Activated CD8-positive, alpha-beta T cell treated with anti-CD3 and anti-CD28 coated beads for 36 hours (primary cell): ENCODE measurements around the gene HELZ2. TPM values are rescaled to one million over a fixed set of nuclear protein-coding genes. Genes with fewer than 3 reads are reported as not detected.

Source experiments
- ATAC-seq: fragments of 200-7000 bp; cut with Tn5 transposase; one replicate; pipeline ENCODE4 v1.10.0; 2021; ENCODE audit warnings: mild to moderate bottlenecking, moderate library complexity
- CTCF ChIA-PET: fragments of 350-600 bp; sonication (Branson Sonifier 250); formaldehyde crosslinking; loops from one replicate; lab custom pipeline; 2021; ENCODE audit warnings: antibody characterized with exemption; lab: Charles Lee
- POLR2A ChIA-PET: fragments of 350-600 bp; sonication (Branson Sonifier 250); formaldehyde crosslinking; loops from one replicate; lab custom pipeline; 2021; ENCODE audit warnings: antibody characterized with exemption; lab: Charles Lee
- DNase-seq: peaks from one replicate; pipeline ENCODE4 v3.0.0-alpha.2; 2020
- H3K27ac Mint-ChIP-seq: one replicate; pipeline ENCODE4 v1.8.0; 2021; ENCODE audit warnings: mild to moderate bottlenecking, mixed read lengths
- H3K27me3 Mint-ChIP-seq: one replicate; pipeline ENCODE4 v1.8.0; 2021; ENCODE audit warnings: mixed read lengths
- H3K36me3 Mint-ChIP-seq: one replicate; pipeline ENCODE4 v1.8.0; 2021; ENCODE audit warnings: low read depth, mixed read lengths
- H3K4me1 Mint-ChIP-seq: one replicate; pipeline ENCODE4 v1.8.0; 2021; ENCODE audit warnings: low read depth, mixed read lengths
- H3K4me3 Mint-ChIP-seq: one replicate; pipeline ENCODE4 v1.8.0; 2021; ENCODE audit warnings: mild to moderate bottlenecking, moderate library complexity, mixed read lengths
- H3K9me3 Mint-ChIP-seq: one replicate; pipeline ENCODE4 v1.8.0; 2021; ENCODE audit warnings: mixed read lengths
- intact Hi-C: fragments of 100-400 bp; cut with micrococcal nuclease; formaldehyde crosslinking; loops from one replicate; pipeline ENCODE4 v1.10.0; 2022
- total RNA-seq, 2 experiments: library from RNA; stranded (reverse); gene quantifications; one replicate each; pipeline ENCODE4 v1.2.3, GENCODE V29; 2021
- TF ChIP-seq, protein P1 (sequence below): fragments of 200-600 bp; IDR thresholded peaks from one replicate; pipeline ENCODE4 v1.8.0; 2022; ENCODE audit warnings: antibody characterized with exemption, mild to moderate bottlenecking

HELZ2 gene
- total RNA-seq, 2 experiments from 2014 or later, result 14.3 to 17.6 TPM

DNA sequence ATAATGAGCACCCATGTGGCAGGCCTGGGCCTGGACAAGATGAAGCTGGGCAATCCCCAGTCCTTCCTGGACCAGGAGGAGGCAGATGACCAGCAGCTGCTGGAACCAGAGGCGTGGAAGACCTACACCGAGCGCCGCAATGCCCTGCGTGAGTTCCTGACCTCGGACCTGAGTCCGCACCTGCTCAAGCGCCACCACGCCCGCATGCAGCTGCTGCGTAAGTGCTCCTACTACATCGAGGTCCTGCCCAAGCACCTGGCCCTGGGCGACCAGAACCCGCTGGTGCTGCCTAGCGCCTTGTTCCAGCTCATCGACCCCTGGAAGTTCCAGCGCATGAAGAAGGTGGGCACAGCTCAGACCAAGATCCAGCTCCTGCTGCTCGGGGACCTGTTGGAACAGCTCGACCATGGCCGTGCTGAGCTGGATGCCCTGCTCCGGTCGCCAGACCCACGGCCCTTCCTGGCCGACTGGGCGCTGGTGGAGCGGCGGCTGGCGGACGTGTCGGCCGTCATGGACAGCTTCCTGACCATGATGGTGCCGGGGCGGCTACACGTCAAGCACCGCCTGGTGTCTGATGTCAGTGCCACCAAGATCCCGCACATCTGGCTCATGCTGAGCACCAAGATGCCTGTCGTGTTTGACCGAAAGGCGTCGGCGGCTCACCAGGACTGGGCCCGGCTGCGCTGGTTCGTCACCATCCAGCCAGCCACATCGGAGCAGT lies 18.2 kb downstream of the HELZ2 start:
- Mint-ChIP-seq H3K36me3 (peaks cover 3% of the 10 kb centered on the region), H3K4me1 (peaks cover 10% of the 10 kb centered on the region), H3K27me3 (peaks cover 2% of the 10 kb centered on the region), H3K9me3 (no peaks in the 10 kb centered on the region), H3K27ac (no peak overlapping the region), H3K4me3 (no peak overlapping the region)
- ATAC-seq (no peak), DNase-seq (no peak)
- TF ChIP-seq, protein P1, sequence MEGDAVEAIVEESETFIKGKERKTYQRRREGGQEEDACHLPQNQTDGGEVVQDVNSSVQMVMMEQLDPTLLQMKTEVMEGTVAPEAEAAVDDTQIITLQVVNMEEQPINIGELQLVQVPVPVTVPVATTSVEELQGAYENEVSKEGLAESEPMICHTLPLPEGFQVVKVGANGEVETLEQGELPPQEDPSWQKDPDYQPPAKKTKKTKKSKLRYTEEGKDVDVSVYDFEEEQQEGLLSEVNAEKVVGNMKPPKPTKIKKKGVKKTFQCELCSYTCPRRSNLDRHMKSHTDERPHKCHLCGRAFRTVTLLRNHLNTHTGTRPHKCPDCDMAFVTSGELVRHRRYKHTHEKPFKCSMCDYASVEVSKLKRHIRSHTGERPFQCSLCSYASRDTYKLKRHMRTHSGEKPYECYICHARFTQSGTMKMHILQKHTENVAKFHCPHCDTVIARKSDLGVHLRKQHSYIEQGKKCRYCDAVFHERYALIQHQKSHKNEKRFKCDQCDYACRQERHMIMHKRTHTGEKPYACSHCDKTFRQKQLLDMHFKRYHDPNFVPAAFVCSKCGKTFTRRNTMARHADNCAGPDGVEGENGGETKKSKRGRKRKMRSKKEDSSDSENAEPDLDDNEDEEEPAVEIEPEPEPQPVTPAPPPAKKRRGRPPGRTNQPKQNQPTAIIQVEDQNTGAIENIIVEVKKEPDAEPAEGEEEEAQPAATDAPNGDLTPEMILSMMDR, result no peak
- POLR2A ChIA-PET, result interaction anchor here (2.1 kb wide), 1 partner anchor 69 kb away, joined by 7 read pairs; no protein-coding TSS in a partner anchor
- CTCF ChIA-PET, result interaction anchor here (0.9 to 2.4 kb wide), 2 partner anchors 9 to 18 kb away, joined by 3 to 10 read pairs; partner anchors contain the start of gene PTK6
- intact Hi-C loops, result no loop called here

DNA sequence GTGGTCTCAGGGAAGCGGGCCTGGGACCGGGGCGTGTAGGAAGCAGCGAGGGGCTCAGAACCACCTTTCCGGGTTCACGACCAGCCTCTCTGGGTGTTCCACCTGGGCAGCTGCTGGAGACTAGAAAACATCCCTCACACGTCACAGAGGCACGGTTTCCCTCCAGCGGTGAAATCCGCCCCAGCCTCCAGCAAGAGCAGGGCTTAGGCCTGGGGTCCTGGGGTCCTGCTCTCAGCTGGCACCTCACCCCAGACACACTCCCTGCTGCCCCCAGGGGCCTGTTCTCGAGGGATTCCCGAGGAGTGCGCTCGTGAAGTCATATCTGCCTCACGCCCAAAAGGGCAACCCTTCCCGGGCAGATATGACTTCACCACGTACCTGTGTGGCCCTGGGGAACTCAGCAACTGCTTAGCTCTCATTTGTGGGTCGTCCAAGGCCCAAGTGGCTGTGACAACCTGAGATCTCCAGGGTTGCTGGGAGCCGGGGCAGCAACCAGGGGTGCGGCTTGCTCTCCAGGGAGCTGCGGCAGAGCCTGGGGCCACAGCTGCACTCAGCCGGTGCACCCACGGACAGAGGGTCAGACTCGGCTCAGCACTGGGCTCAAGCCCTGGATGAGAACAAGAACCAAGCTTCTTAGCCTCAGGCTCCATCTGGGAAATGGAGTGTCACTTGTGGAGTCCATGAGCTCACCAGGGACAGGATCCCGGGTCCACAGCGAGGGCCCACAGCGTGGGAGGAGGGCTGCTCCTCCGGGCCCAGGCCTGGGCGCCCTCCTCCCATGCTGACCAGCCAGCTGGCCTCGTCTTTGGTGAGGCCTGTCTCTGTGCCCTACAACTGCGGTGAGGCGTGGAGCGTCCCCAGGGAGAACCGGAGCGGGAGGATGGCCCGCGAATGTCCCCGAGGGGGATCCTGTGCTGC lies 19.4 kb downstream of the HELZ2 start:
- H3K4me1 Mint-ChIP-seq, result peaks cover 10% of the 10 kb centered on the region
- DNase-seq, result peak; percentile 42

DNA sequence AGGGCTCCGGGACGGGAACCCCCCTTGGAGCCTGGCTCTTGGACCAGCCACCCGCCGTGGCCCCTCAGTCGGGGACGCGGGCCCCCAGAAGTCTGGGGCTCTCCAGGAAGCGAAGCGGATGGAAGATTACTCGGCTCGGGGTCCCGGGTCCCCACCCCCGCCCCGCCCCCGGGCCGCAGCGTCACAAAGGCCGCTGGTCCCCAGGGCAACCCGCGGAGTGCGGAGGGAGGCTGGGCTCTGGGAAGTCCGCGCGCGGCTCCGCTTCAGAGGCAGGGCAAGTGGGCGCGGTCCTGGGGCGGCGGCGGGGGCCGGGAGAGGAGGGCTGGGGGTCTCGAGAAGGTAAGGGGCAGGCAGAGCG lies 20.1 kb downstream of the HELZ2 start, which contains the start of gene FNDC11:
Gene FNDC11 (plus strand): TSS at position 227 of the 358 bp plus-strand sequence. CDS start 1,505 bp downstream, outside the sequence.
- no peaks in the 10 kb centered on the region for H3K9me3 Mint-ChIP-seq
- H3K4me1 Mint-ChIP-seq, result peaks cover 11% of the 10 kb centered on the region
- peak within 1 kb of the TSS; percentile 70 for H3K27ac Mint-ChIP-seq
- DNase-seq, result peak; percentile 68
- H3K4me3 Mint-ChIP-seq, result peak within 1 kb of the TSS; percentile 53
- POLR2A ChIA-PET, result interaction anchor here (0.6 to 2.1 kb wide), 4 partner anchors 13 to 89 kb away, joined by 3 to 7 read pairs (median 4); partner anchors contain the start of gene PTK6
- TF ChIP-seq, protein P1, result no peak
- peaks cover 7% of the 10 kb centered on the region for H3K27me3 Mint-ChIP-seq
- intact Hi-C loops, result no loop called here
- CTCF ChIA-PET, result interaction anchor here (2.4 kb wide), 1 partner anchor 16 kb away, joined by 10 read pairs; the partner anchor contains the start of gene PTK6
- peak; percentile 11 for ATAC-seq
- no peaks in the 10 kb centered on the region for H3K36me3 Mint-ChIP-seq

More for the DNA sequence above, 19.4 kb downstream of the HELZ2 start:
- CTCF ChIA-PET, result interaction anchor here (2.4 kb wide), 1 partner anchor 17 kb away, joined by 10 read pairs; the partner anchor contains the start of gene PTK6
- peak overlapping the region; percentile 52 for H3K27ac Mint-ChIP-seq
- H3K4me3 Mint-ChIP-seq, result peak overlapping the region; percentile 53
- POLR2A ChIA-PET, result interaction anchor here (0.6 to 2.1 kb wide), 4 partner anchors 12 to 89 kb away, joined by 3 to 7 read pairs (median 4); partner anchors contain the start of gene PTK6
- H3K9me3 Mint-ChIP-seq, result no peaks in the 10 kb centered on the region
- ATAC-seq, result no peak
- intact Hi-C loops, result no loop called here
- H3K36me3 Mint-ChIP-seq, result no peaks in the 10 kb centered on the region
- peaks cover 3% of the 10 kb centered on the region for H3K27me3 Mint-ChIP-seq
- TF ChIP-seq, protein P1, result no peak

DNA sequence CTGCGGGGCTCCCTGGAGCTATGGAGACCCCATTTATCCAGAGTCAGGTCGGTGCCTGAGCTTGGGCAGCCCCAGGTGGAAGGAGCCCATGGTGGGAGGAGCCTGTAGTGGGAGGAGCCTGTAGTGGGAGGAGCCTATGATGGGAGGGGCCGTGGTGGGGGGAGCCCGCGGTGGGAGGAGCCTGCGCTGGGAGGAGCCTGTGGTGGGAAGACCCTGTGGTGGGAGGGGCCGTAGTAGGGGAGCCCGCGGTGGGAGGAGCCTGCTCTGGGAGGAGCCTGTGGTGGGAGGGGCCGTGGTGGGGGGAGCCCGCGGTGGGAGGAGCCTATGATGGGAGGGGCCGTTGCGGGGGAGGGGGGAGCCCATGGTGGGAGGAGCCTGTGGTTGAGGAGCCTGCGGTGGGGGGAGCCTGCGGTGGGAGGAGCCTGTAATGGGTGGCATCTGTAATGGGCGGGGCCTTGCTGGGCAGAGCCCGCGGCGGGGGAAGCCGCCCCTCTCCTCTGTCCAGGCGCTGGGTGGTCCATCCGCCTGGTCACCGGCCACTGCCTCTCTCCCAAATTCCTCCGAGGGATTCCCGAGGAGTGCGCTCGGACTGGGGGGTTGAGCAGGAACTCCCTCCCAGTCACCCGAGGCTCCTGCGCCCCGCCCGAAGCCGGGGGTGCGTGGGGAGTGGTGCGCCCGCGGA lies 20.6 kb downstream of the HELZ2 start:
- ChIA-PET POLR2A (interaction anchor here (1.3 kb wide), 1 partner anchor 16 kb away, joined by 4 read pairs; the partner anchor contains the start of gene PTK6), CTCF (interaction anchor here (0.8 to 2.0 kb wide), 2 partner anchors 14 to 15 kb away, joined by 3 to 8 read pairs; partner anchors contain the start of gene PTK6)
- ATAC-seq, result peak; percentile 92
- Mint-ChIP-seq H3K27ac (peak overlapping the region; percentile 70), H3K9me3 (no peaks in the 10 kb centered on the region), H3K4me1 (peaks cover 11% of the 10 kb centered on the region), H3K4me3 (peak overlapping the region; percentile 47), H3K27me3 (peaks cover 7% of the 10 kb centered on the region), H3K36me3 (no peaks in the 10 kb centered on the region)
- DNase-seq, result peak; percentile 94
- TF ChIP-seq, protein P1, result no peak
- intact Hi-C loops, result no loop called here
